Testis (tissue), 3 donors: ENCODE measurements around the gene SIK2. TPM values are rescaled to one million over a fixed set of nuclear protein-coding genes. Genes with fewer than 3 reads are reported as not detected.

Experiments
- DNase-seq: peaks from one replicate; pipeline ENCODE4 v3.0.0-alpha.2; 2019
- H3K27ac ChIP-seq, 2 donors: fragments of 200-600 bp; sonication (generic); one replicate each; pipeline ENCODE4 v1.5.1; 2019
- H3K27me3 ChIP-seq: fragments of 200-600 bp; sonication (generic); one replicate; pipeline ENCODE4 v1.5.1; 2019
- H3K36me3 ChIP-seq: fragments of 200-600 bp; sonication (generic); one replicate; pipeline ENCODE4 v1.5.1; 2017; ENCODE audit warnings: low read depth; ENCODE audit errors: missing control alignments
- H3K4me1 ChIP-seq: fragments of 200-600 bp; sonication (generic); one replicate; pipeline ENCODE4 v1.5.1; 2019
- H3K4me3 ChIP-seq, 2 donors: fragments of 200-600 bp; sonication (generic); one replicate each; pipeline ENCODE4 v1.5.1; 2017 to 2019
- H3K9me3 ChIP-seq: fragments of 200-600 bp; sonication (generic); one replicate; pipeline ENCODE4 v1.5.1; 2017
- POLR2A ChIP-seq: fragments of 450-650 bp; IDR thresholded peaks from one replicate; pipeline ENCODE4 v1.6.1; 2017; ENCODE audit warnings: antibody characterized with exemption, mild to moderate bottlenecking, moderate library complexity
- WGBS, 2 donors: methylation state at CpG; one replicate each; pipeline ENCODE4 v1.1.5; 2018; 5-methylcytosine and 5-hydroxymethylcytosine counted together
- intact Hi-C: fragments of 100-400 bp; cut with DNase I; formaldehyde crosslinking; loops from one replicate; pipeline ENCODE4 v1.15.1; 2023; ENCODE audit warnings: low total_unique reads
- polyA plus RNA-seq: library from polyadenylated mRNA; stranded (reverse); fragments of 350-450 nt; fragmentation: Illumina TruSeq; extraction: RNeasy Lipid Tissue Mini Kit (QIAGEN cat#74804); gene quantifications from one replicate; pipeline ENCODE4 v1.2.3, GENCODE V29; 2014; ENCODE audit warnings: low read depth, low replicate concordance; ENCODE audit not compliant: insufficient read depth
- total RNA-seq, 2 donors: library from RNA; depleted of rRNA; stranded (reverse); fragments of >200 nt; gene quantifications; one replicate each; pipeline ENCODE4 v1.2.3, GENCODE V29; 2016
- TF ChIP-seq, protein P1 (sequence below), 3 experiments: fragments of 450-650 bp in 2 of 3; fragments of 200-600 bp in 1 of 3; sonication (generic) in 1 of 3; IDR thresholded peaks; one replicate each; pipeline ENCODE4 v1.5.1; 2016 to 2019; ENCODE audit warnings: antibody characterized with exemption in 3 of 3, mild to moderate bottlenecking in 2 of 3, moderate library complexity in 1 of 3

The SIK2 gene
- total and polyA plus RNA-seq, 3 donors from 2014 or later, result 7.6 to 9.8 (median 8.9) TPM

DNA sequence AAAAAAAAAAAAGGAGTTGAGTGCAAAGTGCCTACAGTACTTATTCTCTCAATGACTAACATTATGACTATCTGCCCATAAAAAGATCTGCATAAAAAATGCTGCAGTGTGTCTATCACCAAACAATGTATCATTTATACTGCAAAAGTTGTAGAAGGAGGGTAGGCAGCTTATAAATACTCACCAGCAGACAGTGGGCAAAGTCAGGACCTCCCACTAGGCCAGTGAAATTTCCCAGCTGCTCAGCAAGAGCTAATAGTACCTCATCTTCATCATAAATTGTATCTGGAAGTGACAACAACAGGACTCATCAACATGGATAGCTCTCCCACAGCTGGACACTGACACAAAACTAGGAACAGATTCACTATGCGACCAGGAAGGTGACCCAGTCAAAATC lies 162.4 kb downstream of the SIK2 start:
- H3K27ac ChIP-seq, result peak overlapping the region in 1 of 2 donors; percentile 12
- H3K9me3 ChIP-seq, result no peaks in the 10 kb centered on the region
- no peaks in the 10 kb centered on the region for H3K27me3 ChIP-seq
- no peaks in the 10 kb centered on the region for H3K36me3 ChIP-seq
- peaks cover 18% of the 10 kb centered on the region for H3K4me1 ChIP-seq
- 33 to 68% methylated on average over 1 of the region's 1 CpG for WGBS, 2 donors
- no peak overlapping the region for H3K4me3 ChIP-seq
- intact Hi-C loops, result no loop called here
- no peak for TF ChIP-seq POLR2A
- TF ChIP-seq, protein P1, sequence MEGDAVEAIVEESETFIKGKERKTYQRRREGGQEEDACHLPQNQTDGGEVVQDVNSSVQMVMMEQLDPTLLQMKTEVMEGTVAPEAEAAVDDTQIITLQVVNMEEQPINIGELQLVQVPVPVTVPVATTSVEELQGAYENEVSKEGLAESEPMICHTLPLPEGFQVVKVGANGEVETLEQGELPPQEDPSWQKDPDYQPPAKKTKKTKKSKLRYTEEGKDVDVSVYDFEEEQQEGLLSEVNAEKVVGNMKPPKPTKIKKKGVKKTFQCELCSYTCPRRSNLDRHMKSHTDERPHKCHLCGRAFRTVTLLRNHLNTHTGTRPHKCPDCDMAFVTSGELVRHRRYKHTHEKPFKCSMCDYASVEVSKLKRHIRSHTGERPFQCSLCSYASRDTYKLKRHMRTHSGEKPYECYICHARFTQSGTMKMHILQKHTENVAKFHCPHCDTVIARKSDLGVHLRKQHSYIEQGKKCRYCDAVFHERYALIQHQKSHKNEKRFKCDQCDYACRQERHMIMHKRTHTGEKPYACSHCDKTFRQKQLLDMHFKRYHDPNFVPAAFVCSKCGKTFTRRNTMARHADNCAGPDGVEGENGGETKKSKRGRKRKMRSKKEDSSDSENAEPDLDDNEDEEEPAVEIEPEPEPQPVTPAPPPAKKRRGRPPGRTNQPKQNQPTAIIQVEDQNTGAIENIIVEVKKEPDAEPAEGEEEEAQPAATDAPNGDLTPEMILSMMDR (IDR thresholded peaks at IDR 0.05), result no peak
- peak; percentile 69 for DNase-seq

DNA sequence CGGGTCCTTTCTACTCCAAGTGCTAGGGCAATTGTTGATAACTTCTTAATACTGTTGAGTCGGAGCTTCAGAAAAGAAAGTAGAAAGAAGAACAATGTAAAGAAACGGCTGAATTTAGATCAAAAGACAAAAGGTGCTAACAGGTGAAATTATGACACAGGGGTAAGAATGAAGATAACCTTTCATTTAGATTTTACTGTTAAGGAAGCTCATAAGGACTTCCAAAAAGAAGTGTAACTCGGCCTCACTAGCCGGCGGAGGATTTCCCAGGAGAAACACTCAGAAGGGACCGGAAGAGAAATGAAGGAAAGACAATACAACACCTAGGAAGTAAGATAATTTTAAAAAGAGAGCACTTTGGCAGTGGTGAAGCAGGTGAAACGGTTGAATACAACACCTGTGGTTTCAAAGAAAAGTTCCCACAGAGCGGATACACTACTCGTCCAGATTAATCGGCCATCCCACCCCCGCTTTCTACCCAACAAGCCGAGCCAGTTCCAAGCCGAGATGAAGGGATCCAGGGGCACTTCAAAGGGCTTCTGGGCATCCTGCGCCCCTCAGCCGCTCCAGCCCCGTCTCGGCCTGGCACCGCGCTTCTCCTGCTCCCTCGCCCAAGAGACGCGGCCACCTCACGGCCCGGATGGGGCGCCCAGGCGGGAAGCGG lies 163.2 kb downstream of the SIK2 start:
- H3K27ac ChIP-seq, result peak overlapping the region; percentile 83 to 92
- peaks cover 17% of the 10 kb centered on the region for H3K4me1 ChIP-seq
- H3K4me3 ChIP-seq, result peak overlapping the region; percentile 76 to 97
- H3K27me3 ChIP-seq, result no peaks in the 10 kb centered on the region
- H3K9me3 ChIP-seq, result no peaks in the 10 kb centered on the region
- intact Hi-C loops, result no loop called here
- 1 to 2% methylated on average over 17 to 25 of the region's 28 CpGs for WGBS, 2 donors
- TF ChIP-seq, protein P1 (IDR thresholded peaks at IDR 0.05), result no peak
- no peak for TF ChIP-seq POLR2A
- DNase-seq, result peak; percentile 50
- H3K36me3 ChIP-seq, result no peaks in the 10 kb centered on the region

DNA sequence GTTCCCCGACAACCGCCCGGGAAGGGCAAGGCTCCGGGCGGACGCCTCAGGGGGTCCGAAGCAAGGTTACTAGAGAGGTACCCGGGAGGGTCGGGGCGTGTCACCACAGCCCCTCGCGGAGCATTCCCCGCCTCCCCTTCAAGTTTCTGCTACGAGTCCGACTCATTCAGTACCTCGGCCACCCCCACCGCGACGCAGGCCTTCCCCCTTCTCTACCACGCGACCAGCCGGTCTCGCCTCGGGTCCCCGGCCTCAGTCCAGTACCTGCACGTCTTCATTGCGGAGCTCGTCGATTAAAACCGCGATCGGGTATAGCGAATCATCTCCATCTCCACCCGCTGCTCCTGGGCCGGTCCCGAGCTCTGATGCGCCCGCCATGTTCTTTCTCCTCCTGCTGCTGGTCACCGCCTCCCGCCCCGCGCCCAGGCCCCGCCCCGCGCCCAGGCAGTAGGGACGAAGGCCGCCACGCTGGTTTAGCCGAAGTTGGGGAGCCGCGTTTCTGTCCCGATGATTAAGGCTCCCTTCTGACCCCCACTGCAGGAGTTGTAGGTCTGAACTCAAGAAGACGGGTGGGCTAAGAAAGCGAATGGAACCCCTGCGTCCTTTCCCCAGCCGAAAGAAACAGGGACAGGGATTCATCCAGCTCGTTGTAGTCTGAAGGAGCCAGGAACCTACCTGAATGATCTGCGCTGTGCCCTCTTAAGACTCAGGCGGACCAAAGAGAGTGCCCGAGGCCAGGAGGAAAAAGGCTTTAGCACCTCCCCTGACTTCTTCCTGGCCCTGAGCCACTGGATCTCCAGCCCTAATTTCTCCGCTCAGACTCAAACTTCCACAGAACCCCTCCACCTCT lies 164.0 kb downstream of the SIK2 start, which contains the start of gene PPP2R1B:
Gene PPP2R1B, minus strand, starts transcription at position 406 of the 850 bp plus-strand sequence. Its CDS starts 28 bp downstream, at position 378.
- 1% methylated on average over 39 to 55 of the region's 61 CpGs for WGBS, 2 donors
- Histone ChIP-seq H3K4me3 (peak within 1 kb of the TSS; percentile 76 to 97), H3K27me3 (no peaks in the 10 kb centered on the region), H3K4me1 (peaks cover 17% of the 10 kb centered on the region), H3K27ac (peak within 1 kb of the TSS; percentile 83 to 92), H3K36me3 (no peaks in the 10 kb centered on the region), H3K9me3 (no peaks in the 10 kb centered on the region)
- TF ChIP-seq, protein P1 (IDR thresholded peaks at IDR 0.05), result no peak
- TF ChIP-seq POLR2A, result no peak
- peak; percentile 90 for DNase-seq
- intact Hi-C loops, result no loop called here

DNA sequence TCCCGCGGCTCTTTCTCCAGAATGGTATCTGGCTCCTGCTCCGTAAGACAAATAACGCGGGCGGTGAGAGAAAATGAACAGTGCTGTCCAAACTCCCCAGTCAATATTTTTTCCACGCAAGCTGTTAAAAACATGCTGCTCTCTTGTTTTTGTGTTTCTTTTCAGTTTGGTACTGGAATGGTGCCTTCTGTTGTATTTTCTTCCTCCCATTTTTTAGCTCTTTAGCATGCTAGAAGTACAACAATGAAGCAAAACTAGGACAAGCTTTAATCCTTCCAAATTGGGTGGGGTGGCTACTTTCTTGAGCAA lies 164.5 kb downstream of the SIK2 start:
- peak overlapping the region; percentile 83 to 92 for H3K27ac ChIP-seq
- intact Hi-C loops, result no loop called here
- 0 to 1% methylated on average over 7 of the region's 7 CpGs for WGBS, 2 donors

More for the DNA sequence above, 164.5 kb downstream of the SIK2 start:
- TF ChIP-seq, protein P1 (IDR thresholded peaks at IDR 0.05), result no peak
- no peak for TF ChIP-seq POLR2A
- no peaks in the 10 kb centered on the region for H3K36me3 ChIP-seq
- H3K27me3 ChIP-seq, result no peaks in the 10 kb centered on the region
- H3K4me3 ChIP-seq, result peak overlapping the region; percentile 76 to 97
- H3K4me1 ChIP-seq, result peaks cover 17% of the 10 kb centered on the region
- no peak for DNase-seq
- no peaks in the 10 kb centered on the region for H3K9me3 ChIP-seq
